Endothelial cell of umbilical vein (primary cell): Measurements from ENCODE around the gene SLC5A11. TPM values are rescaled to one million over a fixed set of nuclear protein-coding genes. Genes with fewer than 3 reads are reported as not detected.
"Not testable (repeated sequence)": the region's sequence is repeated elsewhere in the genome, so short reads cannot be mapped to it uniquely, and the experiment has no call there.

Source experiments
- BruUV-seq: library from RNA; stranded (reverse); fragments of 400-500 nt; replicated peaks from 2 replicates; lab custom pipeline; 2021; lab: Mats Ljungman, UMichigan
- CTCF ChIA-PET: fragments of 300-600, 350-600 bp; sonication (Branson Sonifier 250); formaldehyde crosslinking; loops from one replicate; lab custom pipeline; 2021; ENCODE audit warnings: antibody characterized with exemption, inconsistent platforms; lab: Charles Lee
- POLR2A ChIA-PET: fragments of 300-600, 350-600 bp; sonication (Branson Sonifier 250); formaldehyde crosslinking; loops from one replicate; lab custom pipeline; 2021; ENCODE audit warnings: antibody characterized with exemption, inconsistent platforms; lab: Charles Lee
- DNase-seq: peaks from one replicate; pipeline ENCODE4 v3.0.0-alpha.2; 2011; ENCODE audit warnings: low read depth, low spot score
- FAIRE-seq: peaks from 2 replicates; lab custom pipeline; 2011; peaks lifted over from hg19 to GRCh38; lab: Jason Lieb, UNC
- H2AFZ ChIP-seq: 2 replicates; pipeline ENCODE4 v1.6.0; 2012; ENCODE audit warnings: low read depth, low read length, control low read depth, inconsistent platforms
- H3K27ac ChIP-seq: 2 replicates; pipeline ENCODE4 v1.5.1; 2011; ENCODE audit warnings: low read depth, mild to moderate bottlenecking, control low read depth, low read length, moderate library complexity; ENCODE audit not compliant: insufficient read depth
- H3K27me3 ChIP-seq, 2 experiments: 2 replicates each; pipeline versions ENCODE4 v1.6.0 to v1.6.1; 2011; ENCODE audit warnings: low read length in 2 of 2, mixed read lengths in 1 of 2; ENCODE audit not compliant: control insufficient read depth in 2 of 2, insufficient read depth in 2 of 2
- H3K36me3 ChIP-seq, 2 experiments: 2 replicates in 1 of 2; 3 replicates in 1 of 2; pipeline ENCODE4 v1.5.1; 2011; ENCODE audit warnings: low read length in 2 of 2, mild to moderate bottlenecking in 1 of 2, moderate library complexity in 1 of 2; ENCODE audit not compliant: control insufficient read depth in 2 of 2, insufficient read depth in 2 of 2; ENCODE audit errors: extremely low read depth in 1 of 2
- H3K4me1 ChIP-seq: 3 replicates; pipeline ENCODE4 v1.5.1; 2011; ENCODE audit warnings: mild to moderate bottlenecking, low read length; ENCODE audit not compliant: control insufficient read depth, insufficient read depth; ENCODE audit errors: extremely low read depth
- H3K4me2 ChIP-seq: 2 replicates; pipeline ENCODE4 v1.6.1; 2011; ENCODE audit warnings: low read length, control low read depth, mixed read lengths; ENCODE audit not compliant: insufficient read depth
- H3K4me3 ChIP-seq, 3 experiments: fragments of 200-600 bp in 1 of 3; sonication (generic), shearing (Covaris generic) in 1 of 3; replicated peaks in 1 of 3; 2 replicates each; pipeline ENCODE4 v1.5.1; 2011 to 2016; ENCODE audit warnings: control low read depth in 3 of 3, low read length in 3 of 3, mild to moderate bottlenecking in 2 of 3, inconsistent platforms in 1 of 3, low read depth in 1 of 3, moderate library complexity in 1 of 3; ENCODE audit not compliant: insufficient read depth in 1 of 3
- H3K79me2 ChIP-seq: 2 replicates; pipeline ENCODE4 v1.6.0; 2012; ENCODE audit warnings: low read length, inconsistent platforms; ENCODE audit not compliant: control insufficient read depth, insufficient read depth
- H3K9ac ChIP-seq: replicated peaks from 2 replicates; pipeline ENCODE3; 2011; ENCODE audit warnings: low read length, control low read depth; ENCODE audit not compliant: insufficient read depth; ENCODE audit errors: extremely low read depth
- H3K9me1 ChIP-seq: replicated peaks from 3 replicates; pipeline ENCODE4 v1.6.0; 2011; ENCODE audit warnings: mild to moderate bottlenecking, low read length; ENCODE audit not compliant: control insufficient read depth, insufficient read depth; ENCODE audit errors: extremely low read depth
- H3K9me3 ChIP-seq: replicated peaks from 2 replicates; pipeline ENCODE4 v1.5.1; 2012; ENCODE audit warnings: low read length, inconsistent platforms; ENCODE audit not compliant: control insufficient read depth, insufficient read depth
- H4K20me1 ChIP-seq: replicated peaks from 2 replicates; pipeline ENCODE3; 2011; ENCODE audit warnings: mild to moderate bottlenecking, low read length; ENCODE audit not compliant: control insufficient read depth, insufficient read depth; ENCODE audit errors: extremely low read depth
- GATA2 ChIP-seq: IDR thresholded peaks from 2 replicates; pipeline ENCODE4 v1.7.0; 2011; ENCODE audit warnings: low read depth, mild to moderate bottlenecking, moderate library complexity, mixed read lengths, low read length; ENCODE audit not compliant: insufficient read length, insufficient read depth
- JUN ChIP-seq: IDR thresholded peaks from 2 replicates; pipeline ENCODE4 v1.6.1; 2011; ENCODE audit warnings: borderline replicate concordance, low read depth; ENCODE audit not compliant: insufficient read length, insufficient read depth
- dilution Hi-C: fragments of 300-500 bp; cut with MboI; formaldehyde crosslinking; loops from one replicate; pipeline ENCODE4 v1.15.0; 2019; ENCODE audit warnings: low sequenced_read_pairs; ENCODE audit not compliant: extremely low pct_ligation_motif_present
- intact Hi-C: fragments of 100-400 bp; cut with micrococcal nuclease; formaldehyde crosslinking; loops from one replicate; pipeline ENCODE4 v1.10.0; 2022
- polyA plus RNA-seq, 4 experiments: library from polyadenylated mRNA; depleted of rRNA in 3 of 4; stranded (reverse) in 3 of 4; unstranded in 1 of 4; fragments of >200 nt; gene quantifications; 2 replicates each; pipeline versions ENCODE4 v1.2.1 to v1.2.3, GENCODE V29; 2011 to 2012; ENCODE audit warnings: missing spikeins in 1 of 4
- total RNA-seq: library from RNA; stranded (reverse); gene quantifications from 2 replicates; pipeline ENCODE4 v1.2.3, GENCODE V29; 2021
- TF ChIP-seq, protein P1 (sequence below), 2 donors: IDR thresholded peaks; 1 replicate in 1 of 2; 2 replicates in 1 of 2; pipeline ENCODE4 v1.5.1; 2011; ENCODE audit warnings: low read length in 2 of 2, mild to moderate bottlenecking in 2 of 2, moderate library complexity in 2 of 2, control low read depth in 1 of 2, inconsistent platforms in 1 of 2, low read depth in 1 of 2; ENCODE audit not compliant: insufficient read depth in 1 of 2; ENCODE audit errors: extremely low read depth in 1 of 2
- TF ChIP-seq, protein P2 (sequence below): IDR thresholded peaks from 2 replicates; pipeline ENCODE4 v1.6.1; 2011; ENCODE audit not compliant: insufficient read depth, insufficient read length

The SLC5A11 gene
- total and polyA plus RNA-seq, 2 donors (not counting 3 experiments of a cell fraction or from before 2014, with no cell fraction given), result 0.12 TPM; not detected in 1

DNA sequence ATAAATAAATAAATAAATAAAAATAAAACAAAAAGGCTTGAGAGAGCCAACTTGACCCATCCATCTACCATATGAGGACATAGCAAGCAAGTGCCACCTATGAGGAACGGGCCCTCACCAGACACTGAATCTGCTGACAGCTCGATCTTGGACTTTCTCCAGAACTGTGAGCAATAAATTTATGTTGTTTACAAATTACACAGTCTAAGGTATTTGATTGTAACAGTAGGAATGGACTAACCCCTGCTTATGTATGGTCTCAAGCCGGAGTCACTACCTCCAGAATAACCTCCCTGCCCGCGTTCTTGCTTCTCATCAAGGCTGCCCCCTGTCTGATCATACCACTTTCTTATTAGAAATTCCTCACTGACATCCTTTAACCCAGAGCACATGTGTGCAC is 9.9 kb downstream of the SLC5A11 start:
- no peaks in the 10 kb centered on the region for H3K79me2 ChIP-seq
- no peaks in the 10 kb centered on the region for H3K27me3 ChIP-seq
- no peak overlapping the region for H3K4me3 ChIP-seq
- H2AFZ ChIP-seq, result no peak overlapping the region
- DNase-seq (no peak), FAIRE-seq (no peak)
- H3K9me3 ChIP-seq, result no peaks in the 10 kb centered on the region
- intact Hi-C loops, result loop anchor here (10.0 kb wide), 1 partner anchor 189 kb away; no protein-coding TSS in a partner anchor
- no peak overlapping the region for H3K4me2 ChIP-seq
- ChIA-PET POLR2A (no interaction called here), CTCF (interaction anchor here (1.6 kb wide), 1 partner anchor 21 kb away, joined by 3 read pairs; no protein-coding TSS in a partner anchor)
- H3K27ac ChIP-seq, result no peak overlapping the region
- no TSS peak for BruUV-seq
- no peaks in the 10 kb centered on the region for H3K36me3 ChIP-seq
- TF ChIP-seq, protein P1, sequence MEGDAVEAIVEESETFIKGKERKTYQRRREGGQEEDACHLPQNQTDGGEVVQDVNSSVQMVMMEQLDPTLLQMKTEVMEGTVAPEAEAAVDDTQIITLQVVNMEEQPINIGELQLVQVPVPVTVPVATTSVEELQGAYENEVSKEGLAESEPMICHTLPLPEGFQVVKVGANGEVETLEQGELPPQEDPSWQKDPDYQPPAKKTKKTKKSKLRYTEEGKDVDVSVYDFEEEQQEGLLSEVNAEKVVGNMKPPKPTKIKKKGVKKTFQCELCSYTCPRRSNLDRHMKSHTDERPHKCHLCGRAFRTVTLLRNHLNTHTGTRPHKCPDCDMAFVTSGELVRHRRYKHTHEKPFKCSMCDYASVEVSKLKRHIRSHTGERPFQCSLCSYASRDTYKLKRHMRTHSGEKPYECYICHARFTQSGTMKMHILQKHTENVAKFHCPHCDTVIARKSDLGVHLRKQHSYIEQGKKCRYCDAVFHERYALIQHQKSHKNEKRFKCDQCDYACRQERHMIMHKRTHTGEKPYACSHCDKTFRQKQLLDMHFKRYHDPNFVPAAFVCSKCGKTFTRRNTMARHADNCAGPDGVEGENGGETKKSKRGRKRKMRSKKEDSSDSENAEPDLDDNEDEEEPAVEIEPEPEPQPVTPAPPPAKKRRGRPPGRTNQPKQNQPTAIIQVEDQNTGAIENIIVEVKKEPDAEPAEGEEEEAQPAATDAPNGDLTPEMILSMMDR (IDR thresholded peaks at IDR 0.05; ENCODE audit: extremely low read depth in 1 of 2, insufficient read depth in 1 of 2, low read depth in 1 of 2, low read length in 2 of 2), result no peak
- TF ChIP-seq, protein P2, sequence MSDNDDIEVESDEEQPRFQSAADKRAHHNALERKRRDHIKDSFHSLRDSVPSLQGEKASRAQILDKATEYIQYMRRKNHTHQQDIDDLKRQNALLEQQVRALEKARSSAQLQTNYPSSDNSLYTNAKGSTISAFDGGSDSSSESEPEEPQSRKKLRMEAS, result no peak
- TF ChIP-seq JUN, result no peak
- no peak for TF ChIP-seq GATA2
- dilution Hi-C loops, result no loop called here
- H4K20me1 ChIP-seq, result no peaks in the 10 kb centered on the region
- no peak overlapping the region for H3K9ac ChIP-seq
- H3K4me1 ChIP-seq, result peaks cover 21% of the 10 kb centered on the region
- no peaks in the 10 kb centered on the region for H3K9me1 ChIP-seq

DNA sequence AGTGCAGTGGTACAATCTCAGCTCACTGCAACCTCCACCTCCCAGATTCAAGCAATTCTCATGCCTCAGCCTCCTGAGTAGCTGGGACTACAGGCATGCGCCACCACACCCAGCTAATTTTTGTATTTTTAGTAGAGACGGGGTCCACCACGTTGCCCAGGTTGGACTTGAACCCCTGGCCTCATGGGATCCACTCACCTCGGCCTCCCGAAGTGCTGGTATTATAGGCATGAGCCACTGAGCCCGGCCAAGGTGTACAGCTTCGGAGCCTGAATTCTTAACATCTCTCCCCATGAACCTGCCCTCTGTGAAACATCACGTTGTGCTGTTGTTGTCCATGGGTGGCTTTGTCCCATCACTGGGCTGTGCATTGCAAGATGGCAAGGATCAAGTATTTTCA is 11.1 kb downstream of the SLC5A11 start:
- H4K20me1 ChIP-seq, DNase-seq, H3K27me3 ChIP-seq, POLR2A ChIA-PET, H3K4me3 ChIP-seq, H3K27ac ChIP-seq, FAIRE-seq, H3K9me3 ChIP-seq, H3K79me2 ChIP-seq, dilution Hi-C loops, H2AFZ ChIP-seq, BruUV-seq, H3K9me1 ChIP-seq, H3K9ac ChIP-seq, H3K36me3 ChIP-seq, H3K4me2 ChIP-seq: not testable (repeated sequence)
- CTCF ChIA-PET, result interaction anchor here (1.0 kb wide), 1 partner anchor 9 kb away, joined by 3 read pairs; no protein-coding TSS in a partner anchor
- intact Hi-C loops, result loop anchor here (10.0 kb wide), 1 partner anchor 188 kb away; no protein-coding TSS in a partner anchor
- H3K4me1 ChIP-seq, result peaks cover 14% of the 10 kb centered on the region
